IPS-20b (cell line): ENCODE measurements around the gene SNCAIP.
"Not testable (repeated sequence)": the region's sequence is repeated elsewhere in the genome, so short reads cannot be mapped to it uniquely, and the experiment has no call there.

Experiments
- H3K27ac ChIP-seq: one replicate; pipeline ENCODE4 v1.5.1; 2013; ENCODE audit warnings: low read length
- H3K27me3 ChIP-seq: 2 replicates; pipeline ENCODE4 v1.6.1; 2013; ENCODE audit warnings: mild to moderate bottlenecking, low read length, inconsistent platforms; ENCODE audit not compliant: insufficient read depth
- H3K36me3 ChIP-seq: 2 replicates; pipeline ENCODE4 v1.6.1; 2013; ENCODE audit warnings: low read depth, mild to moderate bottlenecking, inconsistent platforms, low read length, moderate library complexity; ENCODE audit not compliant: insufficient read depth
- H3K4me1 ChIP-seq: 2 replicates; pipeline ENCODE4 v1.6.1; 2013; ENCODE audit warnings: mild to moderate bottlenecking, control low read depth, inconsistent platforms, low read length, moderate library complexity; ENCODE audit not compliant: insufficient read depth
- H3K4me3 ChIP-seq: 2 replicates; pipeline ENCODE4 v1.5.1; 2013; ENCODE audit warnings: mild to moderate bottlenecking, low read length, inconsistent platforms
- H3K9ac ChIP-seq: 2 replicates; pipeline ENCODE4 v1.6.1; 2013; ENCODE audit warnings: low read depth, mild to moderate bottlenecking, inconsistent platforms, low read length, moderate library complexity
- H3K9me3 ChIP-seq: 2 replicates; pipeline ENCODE4 v1.6.1; 2013; ENCODE audit warnings: mild to moderate bottlenecking, low read depth, low read length, inconsistent platforms; ENCODE audit not compliant: insufficient read depth

Gene SNCAIP

DNA sequence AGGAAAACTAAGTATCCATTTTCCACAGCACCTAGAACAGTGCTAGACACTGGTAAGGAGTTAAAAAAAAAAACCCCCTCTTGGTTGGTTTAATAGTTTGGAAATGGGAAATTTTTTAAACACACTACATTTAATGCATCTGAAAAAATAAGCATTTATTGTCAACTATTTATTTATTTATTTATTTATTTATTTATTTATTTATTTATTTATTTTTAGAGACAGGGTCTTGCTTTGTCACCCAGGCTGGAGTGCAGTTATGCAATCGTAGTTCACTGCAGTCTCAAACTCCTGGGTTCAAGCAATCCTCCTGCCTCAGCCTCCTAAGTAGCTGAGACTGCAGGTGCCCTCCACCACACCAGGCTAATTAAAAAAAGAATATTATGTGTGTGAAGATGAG, 51.6 kb downstream of the SNCAIP start:
- H3K4me1 ChIP-seq, result peaks cover 11% of the 10 kb centered on the region; the same call in 1 of the 2 replicates
- no peak overlapping the region for H3K4me3 ChIP-seq
- no peak overlapping the region for H3K27ac ChIP-seq
- H3K27me3 ChIP-seq, result no peaks in the 10 kb centered on the region
- no peaks in the 10 kb centered on the region for H3K9me3 ChIP-seq
- H3K36me3 ChIP-seq, result no peaks in the 10 kb centered on the region
- H3K9ac ChIP-seq, result no peak overlapping the region

DNA sequence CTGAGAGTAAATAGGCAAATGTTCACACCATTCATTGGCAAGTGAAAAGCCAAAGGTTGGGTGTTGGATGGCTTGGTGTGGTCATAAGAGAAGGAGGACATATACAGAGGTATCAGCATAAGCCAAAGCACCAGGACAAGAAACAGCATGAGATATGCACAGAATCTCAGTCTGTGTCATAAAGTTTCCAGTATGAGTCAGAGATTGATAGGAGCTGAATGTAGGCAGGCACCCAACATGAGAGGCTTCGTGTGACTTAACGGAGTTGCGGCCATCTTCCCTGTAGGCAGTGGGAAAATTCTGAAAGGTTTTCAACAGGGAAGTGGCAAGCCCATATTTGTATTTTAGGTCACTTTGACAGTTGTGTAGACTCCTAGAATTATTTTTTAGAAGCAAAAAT, 54.5 kb downstream of the SNCAIP start:
- H3K36me3 ChIP-seq, result no peaks in the 10 kb centered on the region
- no peaks in the 10 kb centered on the region for H3K27me3 ChIP-seq
- no peaks in the 10 kb centered on the region for H3K9me3 ChIP-seq
- H3K9ac ChIP-seq, result no peak overlapping the region
- H3K27ac ChIP-seq, result no peak overlapping the region
- H3K4me1 ChIP-seq, result peaks cover 22% of the 10 kb centered on the region; the same call in 1 of the 2 replicates
- H3K4me3 ChIP-seq, result no peak overlapping the region

DNA sequence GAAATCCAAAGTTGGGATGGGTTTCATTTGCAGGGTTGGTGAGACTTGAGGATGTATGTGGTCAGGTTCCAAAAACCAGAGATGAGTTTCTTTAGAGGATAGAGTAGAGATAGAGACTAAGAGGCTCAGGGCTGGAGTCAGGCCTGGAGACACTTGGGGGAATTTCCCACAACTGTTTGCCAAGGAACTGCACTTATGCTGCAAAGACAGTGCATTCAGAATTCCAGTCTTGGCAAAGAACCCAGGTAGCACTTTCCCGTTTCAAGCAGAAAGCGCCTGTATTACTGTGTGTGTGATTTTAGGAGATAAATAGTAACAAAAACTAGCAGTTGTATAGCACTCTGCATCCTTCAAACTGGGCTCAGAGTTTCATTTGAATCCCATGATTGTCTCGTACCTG, 55.4 kb downstream of the SNCAIP start:
- no peak overlapping the region for H3K4me3 ChIP-seq
- H3K9ac ChIP-seq, result no peak overlapping the region
- H3K36me3 ChIP-seq, result no peaks in the 10 kb centered on the region
- H3K27me3 ChIP-seq, result no peaks in the 10 kb centered on the region
- H3K27ac ChIP-seq, result no peak overlapping the region
- peaks cover 22% of the 10 kb centered on the region; the same call in 1 of the 2 replicates for H3K4me1 ChIP-seq
- no peaks in the 10 kb centered on the region for H3K9me3 ChIP-seq

DNA sequence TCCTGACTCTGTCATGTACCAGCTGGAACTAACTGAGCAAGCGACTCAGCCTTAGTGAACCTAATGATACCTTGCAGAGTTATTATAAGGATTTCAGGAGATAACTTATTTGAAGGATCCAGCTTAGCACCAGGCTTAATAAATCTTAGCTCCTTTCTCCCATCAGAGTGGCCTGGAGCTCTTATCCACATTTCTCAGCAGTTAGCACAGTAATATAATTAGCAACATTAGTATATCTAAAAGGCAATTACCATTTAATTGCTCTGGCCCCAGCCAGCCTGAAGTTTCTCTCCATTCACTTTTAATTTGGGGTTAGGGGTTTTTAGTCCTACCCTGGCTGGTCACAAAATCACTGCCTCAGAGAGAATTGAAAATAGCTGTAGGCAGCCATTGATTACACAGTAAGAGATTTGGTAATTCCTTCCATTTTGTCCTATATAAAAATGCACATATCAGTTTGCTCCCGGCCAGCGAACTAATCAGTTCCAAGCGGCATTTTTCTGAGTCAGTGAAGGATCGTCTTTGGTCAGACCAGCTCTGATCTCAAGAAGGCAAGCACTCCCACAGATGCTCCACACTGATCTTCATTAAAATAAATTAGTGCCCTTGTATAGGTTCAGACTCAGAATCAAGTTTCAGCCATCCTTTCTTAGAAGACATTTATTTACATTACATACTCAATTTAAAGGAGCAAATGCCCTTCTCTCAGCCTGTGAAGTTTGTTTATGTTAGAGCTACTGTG, 56.6 kb downstream of the SNCAIP start:
- H3K9me3 ChIP-seq, result no peaks in the 10 kb centered on the region
- H3K36me3 ChIP-seq, result no peaks in the 10 kb centered on the region
- H3K27ac ChIP-seq, result no peak overlapping the region
- H3K9ac ChIP-seq, result no peak overlapping the region
- no peaks in the 10 kb centered on the region for H3K27me3 ChIP-seq
- H3K4me1 ChIP-seq, result peaks cover 22% of the 10 kb centered on the region; the same call in 1 of the 2 replicates
- H3K4me3 ChIP-seq, result peak overlapping the region; percentile 19

DNA sequence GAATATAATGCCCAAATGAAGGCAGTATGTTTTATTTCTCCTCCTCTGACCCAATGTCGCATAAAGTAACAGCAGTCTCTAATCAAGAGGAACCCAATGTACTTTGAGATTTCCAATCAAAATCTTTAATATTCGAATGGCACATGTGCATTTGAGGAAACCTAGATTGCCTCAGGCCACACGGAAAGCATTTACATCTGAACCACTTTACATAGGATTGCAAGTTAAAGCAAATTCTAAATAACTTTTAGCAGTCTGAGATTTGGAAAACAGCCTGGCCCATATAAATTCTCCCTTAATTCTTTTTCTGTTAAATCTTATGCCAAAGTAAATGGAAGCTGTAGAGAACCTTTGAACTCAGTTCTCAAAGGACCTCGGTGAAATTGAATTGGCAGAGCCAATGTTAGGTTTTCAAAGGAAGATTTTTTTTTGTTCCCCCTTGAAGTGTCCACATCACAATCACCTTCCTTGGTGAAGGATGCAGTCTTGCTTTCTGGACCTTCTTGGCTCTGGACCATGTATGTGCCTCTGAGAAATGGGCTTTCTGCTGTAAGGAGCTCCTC, 57.3 kb downstream of the SNCAIP start:
- no peak overlapping the region for H3K27ac ChIP-seq
- no peaks in the 10 kb centered on the region for H3K9me3 ChIP-seq
- no peaks in the 10 kb centered on the region for H3K27me3 ChIP-seq
- H3K4me1 ChIP-seq, result peaks cover 17% of the 10 kb centered on the region; the same call in 1 of the 2 replicates
- H3K9ac ChIP-seq, result no peak overlapping the region
- no peaks in the 10 kb centered on the region for H3K36me3 ChIP-seq
- H3K4me3 ChIP-seq, result peak overlapping the region; percentile 19; the same call in 1 of the 2 replicates

DNA sequence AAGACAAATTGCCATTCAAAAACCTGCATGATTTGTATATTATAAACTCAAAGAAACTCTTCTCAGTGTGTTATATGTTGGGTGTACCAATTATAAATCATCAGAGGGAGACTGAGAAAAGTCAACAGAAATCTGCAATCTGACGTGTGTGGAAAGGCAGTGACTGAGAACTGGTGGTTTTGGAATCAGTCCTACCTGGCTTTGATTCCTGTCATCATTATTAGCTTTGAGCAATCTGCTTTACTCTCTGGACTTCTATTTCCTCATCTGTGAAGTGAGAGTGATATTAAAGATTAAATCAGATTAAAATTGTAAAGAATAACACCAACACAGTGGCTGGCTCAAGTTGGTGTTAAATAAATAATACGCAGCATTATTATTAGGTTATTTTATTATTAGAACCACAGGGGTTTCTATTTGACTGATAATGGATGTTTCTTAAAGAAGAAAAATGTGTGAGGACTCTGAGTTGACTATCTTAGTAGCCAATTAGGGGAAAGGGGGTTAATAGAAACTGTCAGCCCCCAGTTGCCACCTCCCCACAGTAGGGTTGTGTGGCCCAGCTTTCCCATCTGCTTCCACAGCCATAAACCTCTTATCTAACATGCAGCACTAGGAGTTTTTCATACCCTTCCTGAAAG, 59.6 kb downstream of the SNCAIP start:
- Histone ChIP-seq H3K4me3 (no peak overlapping the region), H3K9ac (no peak overlapping the region), H3K36me3 (no peaks in the 10 kb centered on the region), H3K27me3 (no peaks in the 10 kb centered on the region), H3K9me3 (no peaks in the 10 kb centered on the region), H3K27ac (no peak overlapping the region), H3K4me1 (peaks cover 17% of the 10 kb centered on the region; the same call in 1 of the 2 replicates)

DNA sequence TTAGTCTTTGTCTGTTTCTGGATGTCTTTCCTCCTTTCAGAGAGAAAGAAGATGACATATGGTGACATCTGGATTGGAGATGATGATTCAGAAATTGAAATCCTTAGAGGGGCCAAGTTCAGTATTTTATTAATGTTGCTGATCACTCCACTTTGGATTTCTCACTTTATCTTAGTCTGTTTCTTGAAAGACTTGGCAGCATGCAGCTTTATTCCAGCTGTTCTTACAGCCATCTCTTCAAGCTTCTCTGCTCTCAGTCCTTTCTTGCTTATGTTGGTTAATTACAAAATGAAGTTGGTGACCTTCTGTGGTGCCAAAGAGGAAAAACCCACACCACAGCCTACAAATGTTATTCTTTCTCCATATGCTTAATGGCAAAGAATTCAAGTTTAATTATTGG, 62.1 kb downstream of the SNCAIP start:
- no peak overlapping the region for H3K9ac ChIP-seq
- no peaks in the 10 kb centered on the region for H3K36me3 ChIP-seq
- no peaks in the 10 kb centered on the region for H3K9me3 ChIP-seq
- no peak overlapping the region for H3K27ac ChIP-seq
- H3K27me3 ChIP-seq, result no peaks in the 10 kb centered on the region
- H3K4me3 ChIP-seq, result no peak overlapping the region
- H3K4me1 ChIP-seq, result peaks cover 7% of the 10 kb centered on the region; the same call in 1 of the 2 replicates

DNA sequence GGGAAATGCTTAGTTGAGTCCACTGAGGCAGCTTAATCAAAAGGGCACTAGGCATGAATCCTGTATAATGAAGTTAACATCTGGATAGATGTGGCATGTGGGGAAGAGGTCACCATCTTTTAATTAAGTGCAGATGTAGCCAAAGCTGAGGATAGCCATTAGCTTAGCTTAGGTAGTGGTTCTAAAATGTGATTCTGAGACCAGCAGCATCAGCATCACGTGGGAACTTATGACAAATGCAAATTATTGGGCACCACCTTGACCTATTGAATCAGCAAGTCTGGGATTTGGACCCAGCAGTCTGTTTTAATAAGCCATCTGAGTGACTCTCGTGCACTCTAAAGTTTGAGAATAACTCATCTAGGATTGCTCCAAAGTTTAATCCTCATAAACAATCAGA, 63.8 kb downstream of the SNCAIP start:
- Histone ChIP-seq H3K4me1 (no peaks in the 10 kb centered on the region), H3K9ac (no peak overlapping the region), H3K36me3 (no peaks in the 10 kb centered on the region), H3K27ac (no peak overlapping the region), H3K9me3 (no peaks in the 10 kb centered on the region), H3K27me3 (no peaks in the 10 kb centered on the region), H3K4me3 (no peak overlapping the region)

DNA sequence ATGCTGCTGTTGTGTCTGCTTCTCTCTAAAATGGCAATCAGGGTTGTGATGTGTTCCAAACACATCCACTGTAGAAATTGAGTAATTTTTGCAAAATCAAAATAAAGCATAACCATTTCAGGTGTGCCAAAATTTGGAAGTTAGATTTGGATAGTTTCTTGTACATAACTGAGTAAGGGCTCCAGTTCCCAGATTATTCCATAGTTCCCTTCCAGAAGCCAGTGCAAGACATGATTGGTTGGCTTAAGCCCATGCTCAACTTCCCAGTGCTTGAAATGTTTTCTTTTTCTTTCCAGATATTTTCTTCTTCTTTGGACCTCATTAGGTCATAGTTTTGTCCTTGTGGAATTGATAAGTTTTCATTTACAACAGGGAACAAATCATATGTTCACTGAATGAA, 64.2 kb downstream of the SNCAIP start:
- Histone ChIP-seq H3K27me3 (no peaks in the 10 kb centered on the region), H3K36me3 (no peaks in the 10 kb centered on the region), H3K4me1 (no peaks in the 10 kb centered on the region), H3K9me3 (no peaks in the 10 kb centered on the region), H3K4me3 (no peak overlapping the region), H3K9ac (no peak overlapping the region), H3K27ac (no peak overlapping the region)

DNA sequence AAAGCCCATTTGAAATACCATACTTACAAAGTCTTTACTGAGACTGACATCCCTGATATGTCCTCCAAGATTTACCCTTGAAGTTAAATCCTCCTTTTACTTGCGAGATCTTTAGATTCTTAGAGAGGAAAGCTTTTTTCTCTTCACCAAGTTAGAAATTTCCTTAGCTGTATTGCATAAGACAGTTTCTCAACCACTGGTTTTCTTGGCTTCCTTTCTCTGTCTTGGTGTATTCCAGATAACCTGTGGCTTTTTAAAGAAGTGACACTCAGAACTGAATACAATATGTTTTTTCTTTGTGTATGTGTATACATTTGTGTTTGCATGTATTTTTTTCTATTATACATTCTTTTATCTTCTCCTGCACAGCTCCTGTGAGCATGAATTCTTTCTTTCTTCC, 65.0 kb downstream of the SNCAIP start:
- Histone ChIP-seq H3K36me3 (no peaks in the 10 kb centered on the region), H3K9me3 (no peaks in the 10 kb centered on the region), H3K4me1 (no peaks in the 10 kb centered on the region), H3K27ac (no peak overlapping the region), H3K4me3 (no peak overlapping the region), H3K9ac (no peak overlapping the region), H3K27me3 (no peaks in the 10 kb centered on the region)

DNA sequence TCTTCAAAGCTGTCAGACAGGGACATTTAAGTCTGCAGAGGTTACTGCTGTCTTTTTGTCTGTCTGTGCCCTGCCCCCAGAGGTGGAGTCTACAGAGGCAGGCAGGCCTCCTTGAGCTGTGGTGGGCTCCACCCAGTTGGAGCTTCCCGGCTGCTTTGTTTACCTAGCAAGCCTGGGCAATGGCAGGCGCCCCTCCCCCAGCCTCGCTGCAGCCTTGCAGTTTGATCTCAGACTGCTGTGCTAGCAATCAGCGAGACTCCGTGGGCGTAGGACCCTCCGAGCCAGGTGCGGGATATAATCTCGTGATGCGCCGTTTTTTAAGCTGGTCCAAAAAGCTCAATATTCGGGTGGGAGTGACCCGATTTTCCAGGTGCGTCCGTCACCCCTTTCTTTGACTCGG, 70.9 kb downstream of the SNCAIP start:
- not testable (repeated sequence) for H3K9ac ChIP-seq, H3K4me3 ChIP-seq, H3K36me3 ChIP-seq, H3K4me1 ChIP-seq, H3K27me3 ChIP-seq, H3K9me3 ChIP-seq, H3K27ac ChIP-seq

DNA sequence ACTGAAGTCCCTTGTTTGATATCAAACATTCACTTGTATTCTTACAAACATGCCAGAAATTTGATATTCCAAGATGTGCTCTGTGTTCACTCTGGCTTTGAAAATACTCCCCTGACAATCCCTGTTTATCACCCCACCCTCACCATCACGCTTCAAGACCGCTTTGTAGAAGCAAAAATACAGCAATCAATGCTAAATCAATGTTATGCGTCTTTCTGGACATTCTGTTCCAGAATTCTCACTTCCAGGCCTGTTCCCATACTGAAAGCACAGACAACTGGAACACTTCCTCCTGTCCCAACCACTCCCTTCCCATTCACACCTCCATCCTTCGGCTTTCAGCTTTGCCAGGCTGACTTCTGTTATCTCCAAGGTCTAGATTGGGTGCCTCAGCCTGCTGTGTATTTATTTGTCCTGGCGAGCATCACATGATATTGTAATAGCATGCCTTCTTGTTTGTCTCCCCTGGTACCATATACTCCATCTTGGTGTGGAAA, 72.8 kb downstream of the SNCAIP start:
- Histone ChIP-seq H3K9ac (no peak overlapping the region), H3K9me3 (no peaks in the 10 kb centered on the region), H3K36me3 (no peaks in the 10 kb centered on the region), H3K4me3 (no peak overlapping the region), H3K27ac (no peak overlapping the region), H3K4me1 (peaks cover 9% of the 10 kb centered on the region; the same call in 1 of the 2 replicates), H3K27me3 (no peaks in the 10 kb centered on the region)
